K562 (cell line): Measurements from ENCODE around the gene BCAS3.

Experiments used
- TBP ChIP-seq: optimal IDR thresholded peaks from 2 replicates; pipeline ENCODE3; 2011; ENCODE audit warnings: low read depth, low read length, improper control_type of control experiment
- TF ChIP-seq, protein P1 (sequence below): fragments of 450-650 bp; IDR thresholded peaks from one replicate; pipeline ENCODE4 v1.6.1; 2018; ENCODE audit warnings: mild to moderate bottlenecking, moderate library complexity; ENCODE audit not compliant: partially characterized antibody

DNA sequence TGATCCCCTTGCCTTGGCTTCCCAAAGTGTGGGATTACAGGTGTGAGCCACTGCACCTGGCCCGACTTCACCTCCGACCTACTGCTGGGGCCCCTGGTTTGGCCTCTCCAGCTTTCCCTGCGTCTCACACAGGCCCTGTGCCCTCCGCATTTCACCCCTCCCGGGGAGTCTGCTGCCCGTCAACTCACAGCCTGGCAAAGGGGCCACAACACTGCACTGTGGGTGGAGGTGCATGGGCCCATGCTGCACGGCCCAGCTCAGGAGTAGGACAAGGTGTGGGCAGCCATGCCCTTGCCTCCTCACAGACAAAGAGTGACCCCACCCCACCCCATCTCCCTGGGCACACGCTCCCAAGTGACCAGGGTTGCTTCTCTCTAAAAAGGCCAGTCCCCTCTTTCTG, 709.4 kb downstream of the BCAS3 start:
- TF ChIP-seq TBP: no peak
- TF ChIP-seq, protein P1, sequence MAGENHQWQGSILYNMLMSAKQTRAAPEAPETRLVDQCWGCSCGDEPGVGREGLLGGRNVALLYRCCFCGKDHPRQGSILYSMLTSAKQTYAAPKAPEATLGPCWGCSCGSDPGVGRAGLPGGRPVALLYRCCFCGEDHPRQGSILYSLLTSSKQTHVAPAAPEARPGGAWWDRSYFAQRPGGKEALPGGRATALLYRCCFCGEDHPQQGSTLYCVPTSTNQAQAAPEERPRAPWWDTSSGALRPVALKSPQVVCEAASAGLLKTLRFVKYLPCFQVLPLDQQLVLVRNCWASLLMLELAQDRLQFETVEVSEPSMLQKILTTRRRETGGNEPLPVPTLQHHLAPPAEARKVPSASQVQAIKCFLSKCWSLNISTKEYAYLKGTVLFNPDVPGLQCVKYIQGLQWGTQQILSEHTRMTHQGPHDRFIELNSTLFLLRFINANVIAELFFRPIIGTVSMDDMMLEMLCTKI: no peak
